Measurements from ENCODE around the gene FETUB. TPM values are rescaled to one million over a fixed set of nuclear protein-coding genes. Genes with fewer than 3 reads are reported as not detected.

The FETUB gene
- total and polyA plus RNA-seq, 2 donors (not counting 3 experiments of a cell fraction or from before 2014, with no cell fraction given) = not detected

GRCh38 chr3:186592682-186593081, 47.5 kb upstream of the FETUB start:
- H3K27ac ChIP-seq (ENCODE audit: insufficient read depth, low read depth, low read length) = no peak overlapping the region
- FAIRE-seq (no peak), DNase-seq (ENCODE audit: low read depth, low spot score) (no peak)
- no peak overlapping the region for H3K9ac ChIP-seq (replicated peaks; ENCODE audit: extremely low read depth, insufficient read depth, low read length)
- H2AFZ ChIP-seq (ENCODE audit: low read depth, low read length) = no peak overlapping the region
- no peaks in the 10 kb centered on the region for H3K9me1 ChIP-seq (replicated peaks; ENCODE audit: control insufficient read depth, extremely low read depth, insufficient read depth, low read length)
- TF ChIP-seq JUN (IDR thresholded peaks at IDR 0.05; ENCODE audit: borderline replicate concordance, insufficient read depth, insufficient read length, low read depth) (no peak), MYC (IDR thresholded peaks at IDR 0.05; ENCODE audit: low read depth, low read length) (no peak), EZH2 (IDR thresholded peaks at IDR 0.05; ENCODE audit: borderline replicate concordance, low read depth, low read length, severe bottlenecking) (no peak), POLR2AphosphoS5 (IDR thresholded peaks at IDR 0.05; ENCODE audit: insufficient read depth, low read depth, low read length) (no peak), POLR2A (IDR thresholded peaks at IDR 0.05; ENCODE audit: low read depth, low read length) (no peak), CTCF (IDR thresholded peaks at IDR 0.05; ENCODE audit: extremely low read depth in 1 of 2, insufficient read depth in 1 of 2, low read depth in 1 of 2, low read length in 2 of 2) (no peak), FOS (IDR thresholded peaks at IDR 0.05; ENCODE audit: borderline replicate concordance, insufficient read depth, low read length) (no peak), MAX (IDR thresholded peaks at IDR 0.05; ENCODE audit: insufficient read depth, insufficient read length) (no peak), GATA2 (IDR thresholded peaks at IDR 0.05; ENCODE audit: insufficient read depth, insufficient read length, low read depth, low read length) (no peak)
- dilution Hi-C loops (cut with MboI; ENCODE audit: extremely low pct_ligation_motif_present, low sequenced_read_pairs) = no loop called here
- no peak overlapping the region for H3K4me3 ChIP-seq (replicated peaks in 1 of 3; ENCODE audit: insufficient read depth in 1 of 3, low read depth in 1 of 3, low read length in 3 of 3)
- no peaks in the 10 kb centered on the region for H3K79me2 ChIP-seq (ENCODE audit: control insufficient read depth, insufficient read depth, low read length)
- H3K9me3 ChIP-seq (replicated peaks; ENCODE audit: control insufficient read depth, insufficient read depth, low read length) = no peaks in the 10 kb centered on the region
- no TSS peak for BruUV-seq (replicated peaks)
- H3K4me2 ChIP-seq (ENCODE audit: insufficient read depth, low read length) = no peak overlapping the region
- CTCF ChIA-PET = interaction anchor here (0.7 to 1.8 kb wide), 3 partner anchors 16 to 25 kb away, joined by 3 to 9 read pairs (median 4); no protein-coding TSS in a partner anchor
- no peaks in the 10 kb centered on the region for H4K20me1 ChIP-seq (replicated peaks; ENCODE audit: control insufficient read depth, extremely low read depth, insufficient read depth, low read length)
- H3K27me3 ChIP-seq (ENCODE audit: control insufficient read depth in 2 of 2, insufficient read depth in 2 of 2, low read length in 2 of 2) = no peaks in the 10 kb centered on the region
- intact Hi-C loops (cut with micrococcal nuclease) = no loop called here
- no peaks in the 10 kb centered on the region for H3K4me1 ChIP-seq (ENCODE audit: control insufficient read depth, extremely low read depth, insufficient read depth, low read length)
- no peaks in the 10 kb centered on the region for H3K36me3 ChIP-seq (ENCODE audit: control insufficient read depth in 2 of 2, extremely low read depth in 1 of 2, insufficient read depth in 2 of 2, low read length in 2 of 2)
- POLR2A ChIA-PET = no interaction called here

All from endothelial cell of umbilical vein (primary cell).